Activated naive CD8-positive, alpha-beta T cell treated with anti-CD3 and anti-CD28 coated beads, Interleukin-2, amount 10 ng/mL, durations not matched to agents 7 days and 5 days (primary cell): ENCODE results near the gene POLR2C. TPM values are rescaled to one million over a fixed set of nuclear protein-coding genes. Genes with fewer than 3 reads are reported as not detected.
A peak's percentile ranks its signal among the peaks of the same experiment; 100 is the strongest.

Experiments used
- ATAC-seq: fragments of 150-1000 bp; cut with Tn5 transposase; one replicate; pipeline ENCODE4 v1.10.0; 2021; ENCODE audit warnings: low read depth, moderate library complexity
- POLR2A ChIA-PET: fragments of 350-600 bp; sonication (Branson Sonifier 250); formaldehyde crosslinking; loops from one replicate; lab custom pipeline; 2021; ENCODE audit warnings: antibody characterized with exemption; lab: Charles Lee
- DNase-seq: peaks from one replicate; pipeline ENCODE4 v3.0.0; 2021
- H3K27ac Mint-ChIP-seq: one replicate; pipeline ENCODE4 v1.8.0; 2022; ENCODE audit warnings: mild to moderate bottlenecking, mixed read lengths
- H3K27me3 Mint-ChIP-seq: one replicate; pipeline ENCODE4 v1.8.0; 2022; ENCODE audit warnings: mild to moderate bottlenecking, moderate library complexity, mixed read lengths
- H3K36me3 Mint-ChIP-seq: one replicate; pipeline ENCODE4 v1.8.0; 2021; ENCODE audit warnings: mild to moderate bottlenecking, mixed read lengths
- H3K4me1 Mint-ChIP-seq: one replicate; pipeline ENCODE4 v1.8.0; 2021; ENCODE audit warnings: mixed read lengths
- H3K4me3 Mint-ChIP-seq: one replicate; pipeline ENCODE4 v1.8.0; 2022; ENCODE audit warnings: mild to moderate bottlenecking, moderate library complexity, mixed read lengths
- H3K9me3 Mint-ChIP-seq: one replicate; pipeline ENCODE4 v1.8.0; 2021; ENCODE audit warnings: mixed read lengths
- total RNA-seq, 2 experiments: library from RNA; stranded (reverse); gene quantifications; one replicate each; pipeline ENCODE4 v1.2.3, GENCODE V29; 2021

The POLR2C gene
- total RNA-seq, 2 experiments from 2014 or later: 61.1 to 63.6 TPM

DNA sequence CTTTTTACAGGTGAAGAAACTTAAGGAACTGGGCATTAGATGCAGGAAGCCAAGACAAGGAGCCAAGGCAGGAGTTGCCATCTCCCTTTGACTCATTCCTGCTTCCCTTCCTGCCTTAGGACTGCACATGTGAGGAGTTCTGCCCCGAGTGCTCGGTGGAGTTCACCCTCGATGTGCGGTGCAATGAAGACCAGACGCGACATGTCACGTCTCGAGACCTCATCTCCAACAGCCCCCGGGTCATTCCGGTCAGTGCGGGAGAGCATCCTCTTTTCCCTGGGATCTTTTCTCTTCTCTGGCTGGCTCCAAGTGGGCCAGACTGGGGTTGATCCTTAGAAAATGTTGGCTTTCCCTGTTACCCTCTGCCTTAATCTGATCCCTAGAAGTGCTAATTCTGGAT is 6.6 kb downstream of the POLR2C start:
- H3K27me3 Mint-ChIP-seq: no peaks in the 10 kb centered on the region
- ATAC-seq (no peak), DNase-seq (no peak)
- peaks cover 22% of the 10 kb centered on the region for H3K36me3 Mint-ChIP-seq
- H3K9me3 Mint-ChIP-seq: no peaks in the 10 kb centered on the region
- peaks cover 16% of the 10 kb centered on the region for H3K4me1 Mint-ChIP-seq
- POLR2A ChIA-PET: no interaction called here
- H3K27ac Mint-ChIP-seq: no peak overlapping the region
- H3K4me3 Mint-ChIP-seq: no peak overlapping the region

GRCh38 chr16:57469917-57470470 is 7.5 kb downstream of the POLR2C start:
- Mint-ChIP-seq H3K27ac (no peak overlapping the region), H3K4me1 (peaks cover 10% of the 10 kb centered on the region), H3K4me3 (no peak overlapping the region), H3K36me3 (peaks cover 16% of the 10 kb centered on the region), H3K9me3 (no peaks in the 10 kb centered on the region), H3K27me3 (no peaks in the 10 kb centered on the region)
- no peak for DNase-seq
- POLR2A ChIA-PET: interaction anchor here (1.2 kb wide), 1 partner anchor 23 kb away, joined by 3 read pairs; the partner anchor contains the start of genes CIAPIN1 and COQ9
- no peak for ATAC-seq

DNA sequence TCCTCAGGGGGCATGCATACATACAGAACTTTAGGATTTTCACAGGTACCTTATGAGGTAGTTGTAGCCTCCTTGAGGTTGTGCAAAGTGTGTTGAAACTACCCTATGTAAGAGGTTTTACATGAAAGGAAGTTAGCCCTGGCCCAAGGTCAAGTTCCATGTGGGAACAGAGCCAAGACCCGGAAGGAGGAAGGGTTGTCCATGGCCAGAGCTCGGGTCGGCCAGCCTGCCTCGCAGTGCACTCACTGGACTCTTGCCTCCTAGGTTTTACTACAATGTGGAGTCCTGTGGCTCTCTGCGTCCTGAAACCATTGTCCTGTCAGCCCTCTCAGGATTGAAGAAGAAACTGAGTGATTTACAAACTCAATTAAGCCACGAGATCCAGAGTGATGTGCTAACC is 8.2 kb downstream of the POLR2C start:
- no peak for DNase-seq
- ATAC-seq: no peak
- Mint-ChIP-seq H3K27me3 (no peaks in the 10 kb centered on the region), H3K9me3 (no peaks in the 10 kb centered on the region), H3K27ac (no peak overlapping the region), H3K4me3 (no peak overlapping the region), H3K4me1 (peaks cover 6% of the 10 kb centered on the region), H3K36me3 (peaks cover 12% of the 10 kb centered on the region)
- POLR2A ChIA-PET: interaction anchor here (1.2 kb wide), 1 partner anchor 23 kb away, joined by 3 read pairs; the partner anchor contains the start of genes CIAPIN1 and COQ9

DNA sequence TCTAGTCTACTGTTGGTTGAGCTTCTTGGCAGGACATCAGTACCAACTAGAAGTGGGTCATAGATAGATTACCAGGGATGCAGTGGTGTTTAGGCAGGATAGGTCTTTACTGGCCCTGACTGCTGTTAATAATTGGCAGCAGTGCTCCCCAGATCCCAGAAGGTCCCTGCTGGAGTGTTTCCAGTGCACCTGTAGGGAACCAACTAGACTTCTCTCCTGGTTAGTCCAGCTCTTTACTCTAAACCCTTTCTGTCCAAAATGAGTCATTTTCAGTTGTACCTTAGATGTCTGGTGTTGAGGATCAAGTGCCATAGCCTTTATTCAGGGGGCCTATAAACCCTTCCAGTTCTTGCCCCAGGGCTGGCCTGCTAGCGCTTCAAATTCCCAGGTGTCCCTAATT is 8.7 kb downstream of the POLR2C start:
- Mint-ChIP-seq H3K9me3 (no peaks in the 10 kb centered on the region), H3K27ac (no peak overlapping the region), H3K36me3 (peaks cover 12% of the 10 kb centered on the region), H3K4me3 (no peak overlapping the region), H3K27me3 (no peaks in the 10 kb centered on the region), H3K4me1 (peaks cover 8% of the 10 kb centered on the region)
- DNase-seq (no peak), ATAC-seq (no peak)
- POLR2A ChIA-PET: interaction anchor here (1.2 kb wide), 1 partner anchor 24 kb away, joined by 3 read pairs; the partner anchor contains the start of genes CIAPIN1 and COQ9

DNA sequence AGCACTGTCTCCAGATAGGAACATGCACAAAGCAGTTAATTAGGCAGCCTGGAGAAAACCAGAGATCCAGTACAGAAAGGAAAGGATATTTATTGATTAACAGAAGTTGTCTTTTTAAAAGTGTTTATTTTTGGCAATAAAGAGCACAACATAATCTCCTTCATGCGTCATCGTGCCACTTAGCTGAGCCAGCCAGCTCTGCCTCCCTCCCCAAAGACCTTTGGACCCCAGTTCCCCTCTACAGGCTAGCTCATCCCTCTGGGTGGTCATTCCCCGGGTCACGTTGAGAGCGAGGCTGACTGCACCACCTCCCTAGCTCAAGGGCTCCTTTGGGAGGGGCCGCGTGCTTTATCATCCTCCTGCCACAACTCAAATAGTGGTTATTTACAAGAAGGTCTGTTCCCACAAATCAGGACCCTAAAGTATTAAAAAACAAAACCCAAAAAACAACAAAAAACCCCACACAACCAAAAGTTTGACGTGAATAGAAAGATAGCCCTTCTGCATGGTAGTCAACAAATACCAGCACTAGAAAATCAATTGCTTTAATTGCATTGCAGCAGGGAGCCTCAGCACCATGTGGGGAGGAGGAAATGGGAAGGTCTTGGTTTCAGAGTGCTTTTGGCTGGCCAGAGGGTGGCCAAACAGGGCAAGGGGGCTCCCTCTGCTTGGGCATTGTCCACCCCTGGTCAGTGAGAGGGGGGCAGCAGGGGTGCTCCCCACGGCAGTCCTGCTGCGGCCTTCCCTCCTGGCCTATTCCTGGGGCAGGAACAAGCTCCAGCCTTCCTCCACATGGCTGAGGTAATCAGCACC is 9.6 kb downstream of the POLR2C start:
- Mint-ChIP-seq H3K27ac (peak overlapping the region; percentile 68), H3K4me1 (peaks cover 13% of the 10 kb centered on the region), H3K4me3 (no peak overlapping the region), H3K9me3 (no peaks in the 10 kb centered on the region), H3K27me3 (no peaks in the 10 kb centered on the region), H3K36me3 (peaks cover 12% of the 10 kb centered on the region)
- POLR2A ChIA-PET: interaction anchor here (1.9 kb wide), 1 partner anchor 10 kb away, joined by 5 read pairs; the partner anchor contains the start of gene POLR2C
- DNase-seq (no peak), ATAC-seq (no peak)

DNA sequence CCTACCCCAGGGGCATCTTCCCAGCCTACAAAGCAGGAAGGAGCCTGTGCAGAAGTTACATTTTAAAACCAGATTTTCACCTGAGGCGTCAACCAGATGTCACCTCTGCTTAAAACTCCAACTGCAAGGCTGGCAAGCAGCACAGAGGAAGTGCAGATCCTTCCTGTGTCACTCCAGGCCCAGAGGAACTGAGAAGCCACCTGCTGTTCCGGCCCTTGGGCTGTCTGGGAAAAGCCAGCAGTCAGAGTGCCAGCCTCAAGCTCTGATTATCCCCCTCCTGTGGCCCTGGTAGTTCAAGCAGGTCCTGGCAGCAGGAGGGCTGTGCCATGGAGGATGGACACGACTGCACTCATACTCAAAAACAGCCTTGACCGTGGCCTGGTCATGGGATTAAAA is 10.2 kb downstream of the POLR2C start:
- Mint-ChIP-seq H3K4me1 (peaks cover 15% of the 10 kb centered on the region), H3K36me3 (peaks cover 11% of the 10 kb centered on the region), H3K4me3 (no peak overlapping the region), H3K9me3 (no peaks in the 10 kb centered on the region), H3K27me3 (no peaks in the 10 kb centered on the region), H3K27ac (peak overlapping the region; percentile 42)
- POLR2A ChIA-PET: interaction anchor here (1.6 to 1.9 kb wide), 2 partner anchors 10 to 26 kb away, joined by 4 to 5 read pairs; partner anchors contain the start of genes CIAPIN1, COQ9 and POLR2C
- no peak for ATAC-seq
- no peak for DNase-seq

- no peak for ATAC-seq
- Mint-ChIP-seq H3K27me3 (no peaks in the 10 kb centered on the region), H3K4me3 (no peak overlapping the region), H3K27ac (no peak overlapping the region), H3K36me3 (peaks cover 9% of the 10 kb centered on the region), H3K9me3 (no peaks in the 10 kb centered on the region), H3K4me1 (peaks cover 15% of the 10 kb centered on the region)
- DNase-seq: no peak
- POLR2A ChIA-PET: interaction anchor here (1.6 to 1.9 kb wide), 3 partner anchors 11 to 59 kb away, joined by 3 to 5 read pairs (median 4); partner anchors contain the start of genes CIAPIN1, COQ9 and POLR2C
These were observed 10.8 kb downstream of the POLR2C start for GRCh38 chr16:57473176-57473840.

DNA sequence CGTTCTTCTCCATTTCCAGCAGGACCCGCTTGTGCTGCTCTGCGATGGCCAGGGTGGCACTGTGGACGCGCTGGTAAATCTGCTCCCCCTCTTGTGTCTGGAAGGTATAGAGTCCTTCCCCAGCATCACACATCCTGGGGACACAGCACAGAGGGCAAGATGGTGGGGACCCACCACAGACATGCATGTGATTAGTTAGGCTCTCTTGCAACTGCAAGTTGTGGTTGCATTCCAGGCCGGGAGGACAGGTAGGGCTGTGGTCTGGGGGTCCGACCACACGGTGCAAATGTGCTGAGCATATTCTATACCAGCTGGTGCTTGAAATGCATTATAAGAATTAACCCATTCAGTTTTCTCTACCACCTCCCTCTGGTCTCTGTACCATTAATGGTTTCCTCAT is 11.4 kb downstream of the POLR2C start:
- ATAC-seq: no peak

DNA sequence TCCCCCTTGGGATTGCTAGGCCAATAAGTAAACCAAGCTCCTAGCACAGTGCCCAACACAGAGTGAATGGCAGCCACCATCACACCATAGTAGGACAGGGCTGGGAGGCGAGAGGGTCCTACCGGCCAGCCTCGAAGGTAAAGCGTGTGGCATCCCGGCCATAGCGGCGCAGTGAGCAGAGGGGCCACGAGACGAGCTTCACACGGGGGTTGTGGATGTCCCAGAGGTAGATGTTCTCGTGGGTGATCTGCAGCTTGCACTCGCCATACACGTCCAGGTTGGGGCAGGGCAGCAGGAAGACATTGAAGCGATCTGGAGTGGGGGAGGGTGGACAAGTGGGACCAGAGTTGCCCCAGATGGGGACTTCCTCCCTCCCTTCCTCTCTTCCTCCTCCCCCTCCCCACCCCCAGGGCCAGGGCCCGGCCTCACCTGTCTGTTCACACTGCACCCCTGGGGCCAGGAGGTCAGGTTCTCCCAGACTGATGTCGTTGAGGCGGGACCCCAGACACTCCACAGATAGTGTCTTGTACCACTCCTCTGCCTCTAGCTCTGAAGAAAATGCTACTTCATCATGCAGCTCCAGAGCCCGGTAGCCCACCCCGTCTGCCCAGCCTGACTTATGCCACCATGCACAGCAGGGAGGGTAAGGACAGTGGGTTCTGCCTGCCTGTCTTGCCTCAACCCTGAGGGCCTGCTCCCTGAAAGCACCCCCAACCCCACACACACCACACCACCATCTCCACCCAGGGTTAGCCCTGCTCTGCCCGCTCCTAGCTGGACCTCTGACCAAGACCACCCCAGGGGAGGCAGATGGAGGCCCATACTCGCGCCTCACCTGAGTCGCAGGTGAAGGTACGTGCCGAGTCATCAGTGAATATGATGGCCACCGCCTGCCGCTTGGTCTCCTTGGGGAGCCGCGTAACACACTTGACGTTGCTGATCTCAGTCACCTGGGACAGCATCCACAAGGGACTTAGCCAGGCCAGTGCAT is 12.5 kb downstream of the POLR2C start:
- ATAC-seq (no peak), DNase-seq (no peak)
- POLR2A ChIA-PET: interaction anchor here (1.0 to 1.6 kb wide), 4 partner anchors 13 to 57 kb away, joined by 3 to 5 read pairs (median 3); partner anchors contain the start of genes CIAPIN1, COQ9 and POLR2C
- H3K36me3 Mint-ChIP-seq: peaks cover 9% of the 10 kb centered on the region
- H3K9me3 Mint-ChIP-seq: no peaks in the 10 kb centered on the region
- peak overlapping the region; percentile 88 for H3K27ac Mint-ChIP-seq
- H3K4me1 Mint-ChIP-seq: peaks cover 15% of the 10 kb centered on the region
- H3K4me3 Mint-ChIP-seq: no peak overlapping the region
- no peaks in the 10 kb centered on the region for H3K27me3 Mint-ChIP-seq

More for the DNA sequence above, 11.4 kb downstream of the POLR2C start:
- H3K4me1 Mint-ChIP-seq: peaks cover 15% of the 10 kb centered on the region
- no peak overlapping the region for H3K27ac Mint-ChIP-seq
- H3K36me3 Mint-ChIP-seq: peaks cover 11% of the 10 kb centered on the region
- H3K4me3 Mint-ChIP-seq: no peak overlapping the region
- no peak for DNase-seq
- POLR2A ChIA-PET: interaction anchor here (1.1 to 1.6 kb wide), 3 partner anchors 12 to 58 kb away, joined by 3 to 4 read pairs (median 3); partner anchors contain the start of genes CIAPIN1, COQ9 and POLR2C
- no peaks in the 10 kb centered on the region for H3K9me3 Mint-ChIP-seq
- H3K27me3 Mint-ChIP-seq: no peaks in the 10 kb centered on the region

DNA sequence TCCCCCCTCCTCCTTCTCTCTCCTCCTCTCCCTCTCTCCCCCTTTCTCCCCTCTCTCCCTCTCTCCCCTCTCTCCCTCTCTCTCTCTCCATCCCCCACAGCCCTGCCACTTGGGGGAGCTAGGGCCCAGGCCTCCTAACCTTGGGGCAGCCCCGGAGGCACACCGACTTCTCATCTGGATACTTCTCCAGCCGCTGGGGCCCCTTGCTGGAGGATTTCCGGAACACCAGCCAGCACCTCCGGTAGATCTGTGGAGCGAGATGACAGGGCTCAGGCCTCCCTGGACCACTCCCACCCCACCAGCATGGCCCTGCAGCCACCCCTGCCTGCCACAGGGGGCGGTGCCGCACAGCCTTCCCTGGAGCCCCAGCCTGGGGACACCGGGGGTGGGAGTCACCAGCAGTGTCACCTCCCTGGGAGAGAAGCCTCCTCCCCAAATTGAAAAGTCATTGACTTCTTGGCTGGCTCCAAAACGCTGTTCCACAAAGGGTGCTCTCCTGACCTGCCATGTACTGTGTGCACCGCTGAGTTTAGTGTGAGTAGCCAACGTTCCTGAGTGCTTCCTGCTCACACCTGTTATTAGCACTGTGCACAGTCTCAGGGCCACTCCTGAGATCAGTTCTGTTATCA is 13.3 kb downstream of the POLR2C start:
- Mint-ChIP-seq H3K4me1 (peaks cover 15% of the 10 kb centered on the region), H3K27ac (peak overlapping the region; percentile 88), H3K4me3 (peak overlapping the region; percentile 62), H3K27me3 (no peaks in the 10 kb centered on the region), H3K9me3 (no peaks in the 10 kb centered on the region), H3K36me3 (peaks cover 7% of the 10 kb centered on the region)
- POLR2A ChIA-PET: interaction anchor here (1.0 to 1.6 kb wide), 2 partner anchors 29 to 44 kb away, joined by 3 to 5 read pairs; partner anchors contain the start of genes CIAPIN1 and COQ9
- ATAC-seq (peak; percentile 97), DNase-seq (peak; percentile 89)

DNA sequence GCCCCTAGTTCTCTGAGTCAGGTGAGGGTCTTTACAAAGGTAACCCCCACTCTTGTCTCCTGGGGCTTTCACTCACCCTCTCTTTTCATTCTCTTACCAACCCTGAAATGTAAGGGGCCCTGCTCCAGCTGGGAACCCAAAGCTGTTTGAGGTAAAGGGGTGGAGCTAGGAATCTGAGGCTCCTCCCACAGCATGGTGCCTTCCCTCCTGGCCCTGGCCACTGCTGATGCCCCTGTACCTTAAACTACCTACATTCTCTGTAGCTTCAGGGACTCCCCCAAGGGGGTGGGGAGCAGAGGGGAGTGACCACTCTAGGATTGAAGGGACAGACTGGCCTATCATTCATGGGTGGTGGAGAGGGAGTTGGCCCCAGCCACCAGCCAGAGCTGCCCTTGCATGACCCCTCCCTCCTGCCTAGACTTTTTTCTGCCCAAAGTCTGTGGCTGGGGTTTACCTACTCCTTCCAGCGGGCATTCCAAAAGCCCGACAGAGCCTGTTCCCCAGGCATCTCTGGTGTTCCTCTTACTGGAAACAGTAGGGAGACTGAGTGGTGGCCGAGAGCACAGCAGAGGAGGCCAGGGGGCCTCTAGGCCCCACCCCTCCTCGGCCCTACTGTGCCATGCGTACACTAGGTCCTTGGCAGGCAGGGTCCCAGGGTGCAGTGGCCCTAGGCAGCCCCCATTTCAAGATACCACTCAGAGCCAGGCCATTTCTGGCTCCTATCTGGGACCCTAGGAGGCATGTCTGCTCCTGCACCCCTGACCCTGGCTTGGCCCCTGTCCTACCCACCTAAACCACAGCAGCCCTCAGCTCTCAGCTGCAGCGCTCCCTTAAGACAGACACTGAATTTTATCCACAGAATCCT is 14.3 kb downstream of the POLR2C start:
- Mint-ChIP-seq H3K27ac (peak overlapping the region; percentile 88), H3K9me3 (no peaks in the 10 kb centered on the region), H3K4me3 (peak overlapping the region; percentile 62), H3K4me1 (peaks cover 15% of the 10 kb centered on the region), H3K27me3 (no peaks in the 10 kb centered on the region), H3K36me3 (peaks cover 7% of the 10 kb centered on the region)
- POLR2A ChIA-PET: interaction anchor here (0.8 kb wide), 1 partner anchor 54 kb away, joined by 3 read pairs; no protein-coding TSS in a partner anchor
- DNase-seq: no peak
- no peak for ATAC-seq
